Activated naive CD4-positive, alpha-beta T cell treated with anti-CD3 and anti-CD28 coated beads, Interleukin-2, amount 50 U/mL, for 72 hours (primary cell): ENCODE results near the gene PPAN. TPM values are rescaled to one million over a fixed set of nuclear protein-coding genes. Genes with fewer than 3 reads are reported as not detected.

Source experiments
- ATAC-seq, 2 donors: fragments of 150-1000 bp; cut with Tn5 transposase; 2 replicates each; pipeline ENCODE4 v1.10.0; 2021; ENCODE audit warnings: mild to moderate bottlenecking in 2 of 2, moderate library complexity in 2 of 2
- DNase-seq, 2 donors: peaks; one replicate each; pipeline ENCODE4 v3.0.0; 2021 to 2022; ENCODE audit warnings: low spot score in 2 of 2
- H3K27ac Mint-ChIP-seq, 2 donors: one replicate each; pipeline ENCODE4 v1.8.0; 2022; ENCODE audit warnings: mild to moderate bottlenecking in 2 of 2, mixed read lengths in 2 of 2
- H3K36me3 Mint-ChIP-seq, 2 donors: one replicate each; pipeline ENCODE4 v1.8.0; 2022; ENCODE audit warnings: mixed read lengths in 2 of 2
- H3K9me3 Mint-ChIP-seq, 2 donors: one replicate each; pipeline ENCODE4 v1.8.0; 2022; ENCODE audit warnings: mixed read lengths in 2 of 2
- total RNA-seq, 2 donors: library from RNA; stranded (reverse); gene quantifications; one replicate each; pipeline ENCODE4 v1.2.3, GENCODE V29; 2022

Gene PPAN
- total RNA-seq, 2 donors from 2014 or later: 52.7 to 209 TPM

- Mint-ChIP-seq H3K36me3 (peaks cover 15 to 42% of the 10 kb centered on the region in 2 donors), H3K27ac (peak overlapping the region in 1 of 2 donors; percentile 70)
These were observed 17.1 kb upstream of the PPAN start for GRCh38 chr19:10088949-10089554.

DNA sequence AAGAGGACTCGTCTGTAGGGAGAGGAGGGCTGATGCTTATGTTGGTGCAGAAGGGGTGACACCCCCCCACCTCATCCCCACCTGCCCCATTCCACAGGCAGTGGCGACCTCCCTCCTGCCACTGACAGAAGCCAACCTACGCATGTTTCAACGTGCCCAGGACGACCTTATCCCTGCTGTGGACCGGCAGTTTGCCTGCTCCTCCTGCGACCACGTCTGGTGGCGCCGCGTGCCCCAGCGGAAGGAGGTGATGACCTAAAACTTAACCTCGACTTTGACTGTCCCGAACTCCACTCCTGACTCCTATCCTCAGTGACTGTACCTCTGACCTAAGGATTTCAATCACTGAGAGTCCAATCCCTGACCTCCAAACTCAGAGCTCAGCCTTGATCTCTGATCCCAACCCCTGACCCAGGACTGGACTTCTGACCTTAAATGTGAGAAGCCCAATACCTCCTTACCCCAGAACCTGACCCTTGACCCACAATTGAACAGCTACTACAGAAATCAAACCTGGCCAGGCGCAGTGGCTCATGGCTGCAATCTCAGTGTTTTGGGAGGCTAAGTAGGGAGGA is 16.3 kb upstream of the PPAN start:
- DNase-seq (no peak), ATAC-seq (no peak)
- no peaks in the 10 kb centered on the region for H3K9me3 Mint-ChIP-seq
- H3K27ac Mint-ChIP-seq: peak overlapping the region; percentile 70 to 89
- H3K36me3 Mint-ChIP-seq: peaks cover 21 to 51% of the 10 kb centered on the region in 2 donors

More at GRCh38 chr19:10088949-10089554, 17.1 kb upstream of the PPAN start:
- no peaks in the 10 kb centered on the region for H3K9me3 Mint-ChIP-seq
- no peak for ATAC-seq
- DNase-seq: no peak

DNA sequence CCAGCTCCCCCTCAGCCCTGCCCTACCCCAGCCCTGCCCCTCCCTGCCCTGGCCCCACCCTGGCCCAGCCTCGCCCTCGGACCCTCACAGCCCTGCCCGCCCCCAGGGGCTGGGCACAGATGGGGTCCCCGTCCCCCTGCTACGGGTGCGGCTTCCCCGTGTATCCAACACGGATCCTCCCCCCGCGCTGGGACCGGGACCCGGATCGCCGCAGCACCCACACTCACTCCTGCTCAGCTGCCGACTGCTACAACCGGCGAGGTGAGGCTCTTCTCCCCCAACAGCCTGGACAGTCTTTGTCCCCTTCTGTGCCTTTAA is 14.8 kb upstream of the PPAN start:
- ATAC-seq: no peak
- H3K36me3 Mint-ChIP-seq: peaks cover 21 to 51% of the 10 kb centered on the region in 2 donors
- DNase-seq: no peak
- no peaks in the 10 kb centered on the region for H3K9me3 Mint-ChIP-seq
- H3K27ac Mint-ChIP-seq: peak overlapping the region in 1 of 2 donors; percentile 39

GRCh38 chr19:10091895-10092641 is 14.1 kb upstream of the PPAN start:
- ATAC-seq: no peak
- DNase-seq: no peak
- peaks cover 21 to 50% of the 10 kb centered on the region in 2 donors for H3K36me3 Mint-ChIP-seq
- H3K27ac Mint-ChIP-seq: peak overlapping the region; percentile 37 to 39
- H3K9me3 Mint-ChIP-seq: no peaks in the 10 kb centered on the region

DNA sequence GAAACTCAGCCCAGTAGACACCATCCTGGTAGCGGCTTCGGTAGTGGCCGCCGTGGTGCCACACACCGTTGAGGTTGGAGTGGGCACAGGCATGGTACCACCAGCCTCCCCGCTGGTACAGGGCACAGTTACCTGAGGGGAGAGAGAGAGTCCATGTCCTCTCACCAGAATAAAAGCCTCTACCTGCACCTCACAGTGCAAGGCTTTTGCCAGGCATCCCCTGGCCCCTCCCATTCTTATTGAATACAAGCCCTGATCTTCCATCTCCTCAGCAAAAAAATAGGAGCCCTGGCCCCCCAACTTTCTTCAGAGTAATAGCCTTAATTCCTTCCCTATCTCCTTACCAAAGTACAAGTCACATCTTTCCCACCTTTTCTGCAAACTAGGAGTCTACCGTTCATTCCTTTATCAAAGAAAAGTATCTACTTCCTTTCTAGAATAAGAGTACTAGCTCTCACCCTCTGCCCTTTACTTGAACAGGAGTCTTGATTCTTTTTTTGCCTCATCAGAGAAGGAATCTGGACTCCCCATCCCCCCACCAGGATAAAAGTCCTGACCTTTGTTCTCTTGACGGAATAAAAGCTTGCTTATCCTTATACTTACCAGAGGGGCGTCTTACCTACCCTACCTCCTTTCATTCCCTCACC is 13.4 kb upstream of the PPAN start:
- Mint-ChIP-seq H3K36me3 (peaks cover 21 to 43% of the 10 kb centered on the region in 2 donors), H3K9me3 (no peaks in the 10 kb centered on the region), H3K27ac (peak overlapping the region; percentile 39 to 51)
- DNase-seq (no peak), ATAC-seq (no peak)

DNA sequence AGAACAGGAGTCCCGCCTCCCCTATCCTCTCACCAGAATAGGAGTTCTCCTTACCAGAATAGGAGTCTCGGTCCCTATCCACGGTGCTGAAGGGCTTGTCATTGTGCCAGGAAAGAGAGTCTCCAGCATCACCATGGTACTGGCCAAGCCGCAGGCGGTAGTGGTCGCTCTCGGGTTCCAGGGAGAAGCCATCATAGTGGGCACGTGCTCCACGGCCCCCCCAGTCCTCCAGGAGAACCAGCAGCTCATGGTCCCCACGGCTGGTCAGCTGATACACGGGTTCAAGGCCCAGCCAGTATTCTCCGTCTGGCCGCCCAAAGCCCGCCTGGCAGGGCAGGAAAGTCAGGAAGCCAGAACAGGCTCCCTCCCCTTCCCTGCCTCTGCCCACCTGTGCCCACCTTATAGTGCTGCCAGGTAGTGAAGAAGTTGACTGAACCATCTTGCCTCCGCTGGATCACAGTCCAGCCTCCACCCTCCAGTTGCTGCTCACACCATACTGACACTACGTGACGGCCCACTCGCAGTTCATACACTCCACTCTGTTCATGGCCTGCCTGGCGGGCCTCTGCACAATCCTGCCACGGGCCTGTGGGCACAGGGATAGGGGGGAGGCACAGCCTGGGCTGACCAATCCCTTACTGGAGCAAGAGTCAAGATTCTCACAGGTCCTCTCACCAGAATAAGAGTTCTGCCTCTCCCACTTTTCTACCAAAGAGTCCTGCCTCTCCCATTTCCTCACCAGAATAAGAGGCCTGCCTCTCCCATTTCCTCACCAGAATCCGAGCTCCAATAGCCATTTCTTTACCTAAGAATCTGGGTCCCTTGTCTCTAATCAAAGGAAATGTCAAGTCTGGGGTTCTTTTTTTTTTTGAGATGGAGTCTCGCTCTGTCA is 12.6 kb upstream of the PPAN start:
- peak overlapping the region; percentile 39 to 51 for H3K27ac Mint-ChIP-seq
- peaks cover 21 to 43% of the 10 kb centered on the region in 2 donors for H3K36me3 Mint-ChIP-seq
- DNase-seq (no peak), ATAC-seq (no peak)
- H3K9me3 Mint-ChIP-seq: no peaks in the 10 kb centered on the region

DNA sequence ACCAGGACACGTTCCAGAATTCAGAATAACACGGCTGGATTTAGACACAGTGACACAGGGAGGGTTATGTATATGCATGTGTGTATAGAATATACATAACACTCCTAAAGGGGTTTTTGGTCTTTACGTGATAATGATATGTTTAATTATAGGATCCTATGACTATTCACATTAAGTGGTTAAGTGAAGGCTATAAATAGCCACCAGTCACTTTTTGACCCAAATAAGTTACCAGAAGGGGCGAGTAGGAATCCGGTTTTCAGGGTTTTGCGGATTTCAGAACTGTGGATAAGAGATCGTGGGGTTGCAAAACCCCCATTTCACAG is 10.6 kb upstream of the PPAN start:
- peak overlapping the region in 1 of 2 donors; percentile 86 for H3K27ac Mint-ChIP-seq

GRCh38 chr19:10095948-10096614 is 10.1 kb upstream of the PPAN start:
- Mint-ChIP-seq H3K27ac (peak overlapping the region in 1 of 2 donors; percentile 86), H3K9me3 (no peaks in the 10 kb centered on the region), H3K36me3 (peaks cover 21 to 37% of the 10 kb centered on the region in 2 donors)
- DNase-seq: peak; percentile 87 to 94
- peak; percentile 84 to 94 for ATAC-seq

More for the DNA sequence above, 10.6 kb upstream of the PPAN start:
- H3K9me3 Mint-ChIP-seq: no peaks in the 10 kb centered on the region
- DNase-seq: no peak
- H3K36me3 Mint-ChIP-seq: peaks cover 21 to 37% of the 10 kb centered on the region in 2 donors
- no peak for ATAC-seq

DNA sequence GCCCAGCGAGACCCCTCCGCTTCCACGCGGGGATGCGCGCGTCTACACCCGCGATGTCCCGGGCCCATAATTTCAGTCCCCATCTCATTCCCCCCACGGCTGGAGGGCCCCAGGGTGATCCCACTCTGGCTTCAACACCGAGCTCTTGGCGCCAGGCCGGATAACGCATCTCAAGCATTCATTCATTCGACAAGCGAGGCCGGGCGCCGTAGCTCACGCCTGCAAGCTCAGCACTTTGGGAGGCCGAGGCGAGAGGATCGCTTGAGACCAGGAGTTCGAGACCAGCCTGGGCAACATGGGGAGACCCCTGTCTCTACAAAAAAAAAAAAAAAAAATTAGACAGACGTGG is 9.6 kb upstream of the PPAN start:
- H3K9me3 Mint-ChIP-seq: no peaks in the 10 kb centered on the region
- H3K36me3 Mint-ChIP-seq: peaks cover 21 to 36% of the 10 kb centered on the region in 2 donors
- ATAC-seq (no peak), DNase-seq (no peak)
- peak overlapping the region in 1 of 2 donors; percentile 22 for H3K27ac Mint-ChIP-seq

DNA sequence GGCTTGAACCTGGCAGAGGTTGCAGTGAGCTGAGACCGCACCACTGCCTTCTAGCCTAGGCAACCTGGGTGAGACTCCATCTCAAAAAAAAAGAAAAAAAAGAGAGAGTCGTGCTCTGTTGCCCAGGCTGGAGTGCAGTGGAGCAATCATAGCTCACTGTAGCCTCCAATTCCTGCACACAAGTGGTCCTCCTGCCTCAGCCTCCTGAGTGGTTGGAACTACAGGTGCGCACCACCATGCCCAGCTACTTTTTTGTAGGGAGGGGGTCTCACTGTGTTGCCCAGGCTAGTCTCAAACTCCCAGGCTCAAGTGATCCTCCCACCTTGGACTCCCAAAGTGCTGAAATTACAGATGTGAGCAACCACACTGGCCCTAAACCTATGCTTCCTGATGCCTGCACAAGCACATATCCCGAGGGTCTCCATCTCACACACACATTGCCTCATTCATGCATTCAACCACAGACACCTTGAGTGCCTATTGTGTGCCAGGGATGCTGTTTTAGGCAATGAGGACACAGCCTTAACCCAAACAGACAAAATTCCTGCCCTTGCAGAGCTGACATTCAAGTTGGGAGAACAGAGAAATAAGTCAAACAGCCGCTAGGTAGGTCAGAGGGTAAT is 5.9 kb upstream of the PPAN start:
- Mint-ChIP-seq H3K9me3 (no peaks in the 10 kb centered on the region), H3K27ac (peak overlapping the region; percentile 20 to 91), H3K36me3 (peaks cover 0 to 11% of the 10 kb centered on the region in 2 donors)
- DNase-seq (no peak), ATAC-seq (no peak)

- Mint-ChIP-seq H3K9me3 (no peaks in the 10 kb centered on the region), H3K27ac (peak overlapping the region; percentile 91 to 96), H3K36me3 (peaks cover 14 to 24% of the 10 kb centered on the region in 2 donors)
- DNase-seq: no peak
- ATAC-seq: no peak
These were observed 3.4 kb upstream of the PPAN start for GRCh38 chr19:10102787-10103236.

DNA sequence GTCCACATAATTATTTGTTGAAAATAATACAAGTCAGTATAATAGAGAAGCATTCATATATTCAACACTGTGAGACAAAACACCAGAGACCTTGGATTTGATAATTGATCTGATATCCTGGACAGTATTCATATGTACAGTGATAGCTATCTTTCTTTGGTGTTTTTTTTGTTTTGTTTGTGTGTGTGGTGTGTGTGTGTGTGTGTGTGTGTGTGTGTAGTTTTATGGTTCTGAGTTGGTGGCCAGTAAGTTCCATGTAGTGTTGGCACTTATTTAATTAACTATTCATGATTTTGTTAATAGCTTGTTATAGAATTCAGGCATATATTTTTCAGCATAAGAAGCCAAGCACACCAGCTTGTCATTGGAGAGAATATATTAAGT is 2.0 kb upstream of the PPAN start:
- H3K36me3 Mint-ChIP-seq: peaks cover 17 to 28% of the 10 kb centered on the region in 2 donors
- H3K27ac Mint-ChIP-seq: peak overlapping the region; percentile 10 to 99
- ATAC-seq (no peak), DNase-seq (no peak)
- H3K9me3 Mint-ChIP-seq: no peaks in the 10 kb centered on the region

DNA sequence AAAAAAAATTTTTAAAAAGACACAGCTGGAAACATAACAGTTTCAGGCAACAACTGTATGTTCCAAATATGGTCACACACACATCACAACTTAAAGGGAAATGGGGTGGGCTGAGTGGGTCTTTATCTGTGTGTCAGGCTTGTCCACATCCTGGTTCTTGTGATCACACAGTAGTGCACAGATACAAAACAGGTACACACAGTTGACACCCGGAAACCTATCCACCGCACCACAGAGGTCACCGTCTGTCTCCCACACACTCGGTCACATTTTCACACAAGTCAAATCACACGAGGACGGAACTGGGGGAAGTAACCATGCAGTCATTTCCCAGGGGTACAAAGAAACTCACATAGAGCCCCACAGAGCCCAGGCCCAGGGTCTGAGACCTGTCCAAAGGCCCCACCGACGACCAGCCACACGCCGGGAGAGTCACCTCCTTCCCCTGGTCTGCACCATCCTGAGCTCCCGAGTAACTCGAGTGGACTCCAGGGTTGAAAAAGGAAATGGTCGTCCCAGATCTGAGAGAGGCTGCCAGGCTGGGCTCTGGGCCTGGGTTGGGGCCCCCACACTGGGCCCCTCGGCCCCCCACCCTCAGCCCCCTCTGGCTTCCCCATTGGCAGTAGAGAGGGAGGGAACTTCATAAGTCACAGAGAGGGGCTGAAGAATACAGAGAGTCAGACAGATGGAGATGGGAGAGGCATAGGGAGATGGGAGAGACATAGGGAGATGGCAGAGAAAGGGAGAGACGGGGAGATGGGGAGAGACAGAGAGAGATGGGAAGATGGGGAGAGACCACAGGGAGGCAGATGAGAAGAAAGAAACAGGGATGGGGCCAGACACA is 1.3 kb upstream of the PPAN start:
- peak overlapping the region; percentile 99 for H3K27ac Mint-ChIP-seq
- DNase-seq: peak; percentile 72 to 86
- ATAC-seq: peak; percentile 72 to 75
- peaks cover 25 to 35% of the 10 kb centered on the region in 2 donors for H3K36me3 Mint-ChIP-seq
- H3K9me3 Mint-ChIP-seq: no peaks in the 10 kb centered on the region

GRCh38 chr19:10105509-10106099 is 558 bp upstream of the PPAN start:
- H3K36me3 Mint-ChIP-seq: peaks cover 30 to 41% of the 10 kb centered on the region in 2 donors
- peak overlapping the region; percentile 99 for H3K27ac Mint-ChIP-seq
- H3K9me3 Mint-ChIP-seq: no peaks in the 10 kb centered on the region
- ATAC-seq (peak; percentile 68 to 69), DNase-seq (peak; percentile 74 to 91)
